ENCODE results near the gene MINAR1. TPM values are rescaled to one million over a fixed set of nuclear protein-coding genes. Genes with fewer than 3 reads are reported as not detected.
"Not testable (repeated sequence)": the region's sequence is repeated elsewhere in the genome, so short reads cannot be mapped to it uniquely, and the experiment has no call there.

The MINAR1 gene
- total RNA-seq, 2 experiments from 2014 or later: 0.11 to 0.14 TPM

DNA sequence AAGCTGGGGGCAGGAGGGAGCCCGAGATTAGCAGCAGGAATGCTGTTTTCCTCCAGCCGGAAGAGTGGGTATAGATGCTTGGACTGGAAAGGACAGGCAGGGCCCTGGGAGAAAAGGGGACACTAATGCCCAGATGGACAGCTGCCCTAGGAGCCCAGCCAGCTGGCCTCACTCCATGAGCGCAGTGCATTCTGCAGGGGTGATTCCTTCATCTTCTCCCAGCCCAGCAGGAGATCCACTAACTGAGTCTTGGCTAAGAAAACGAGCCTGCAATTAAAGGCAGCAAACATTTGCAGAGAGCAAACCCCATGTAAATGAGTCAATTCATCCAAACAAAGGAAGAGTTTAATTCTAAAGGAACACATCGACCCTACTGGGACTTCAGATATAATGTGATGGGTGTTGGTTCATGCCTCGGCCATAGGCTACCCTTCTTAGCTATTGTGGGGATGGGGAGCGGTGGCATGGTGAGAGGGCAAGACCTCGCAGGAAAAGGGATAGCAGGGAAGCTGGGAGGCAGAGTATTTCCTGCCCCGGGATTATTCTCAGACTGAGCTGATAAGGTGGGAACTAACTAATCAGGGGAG lies 13.3 kb upstream of the MINAR1 start:
- intact Hi-C loops (cut with DNase I, micrococcal nuclease): no loop called here
- TF ChIP-seq, protein P1, sequence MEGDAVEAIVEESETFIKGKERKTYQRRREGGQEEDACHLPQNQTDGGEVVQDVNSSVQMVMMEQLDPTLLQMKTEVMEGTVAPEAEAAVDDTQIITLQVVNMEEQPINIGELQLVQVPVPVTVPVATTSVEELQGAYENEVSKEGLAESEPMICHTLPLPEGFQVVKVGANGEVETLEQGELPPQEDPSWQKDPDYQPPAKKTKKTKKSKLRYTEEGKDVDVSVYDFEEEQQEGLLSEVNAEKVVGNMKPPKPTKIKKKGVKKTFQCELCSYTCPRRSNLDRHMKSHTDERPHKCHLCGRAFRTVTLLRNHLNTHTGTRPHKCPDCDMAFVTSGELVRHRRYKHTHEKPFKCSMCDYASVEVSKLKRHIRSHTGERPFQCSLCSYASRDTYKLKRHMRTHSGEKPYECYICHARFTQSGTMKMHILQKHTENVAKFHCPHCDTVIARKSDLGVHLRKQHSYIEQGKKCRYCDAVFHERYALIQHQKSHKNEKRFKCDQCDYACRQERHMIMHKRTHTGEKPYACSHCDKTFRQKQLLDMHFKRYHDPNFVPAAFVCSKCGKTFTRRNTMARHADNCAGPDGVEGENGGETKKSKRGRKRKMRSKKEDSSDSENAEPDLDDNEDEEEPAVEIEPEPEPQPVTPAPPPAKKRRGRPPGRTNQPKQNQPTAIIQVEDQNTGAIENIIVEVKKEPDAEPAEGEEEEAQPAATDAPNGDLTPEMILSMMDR (IDR thresholded peaks at IDR 0.05): no peak
- Mint-ChIP-seq H3K27ac (no peak overlapping the region), H3K4me3 (no peak overlapping the region), H3K9me3 (no peaks in the 10 kb centered on the region), H3K4me1 (ENCODE audit: low read depth) (no peaks in the 10 kb centered on the region), H3K36me3 (ENCODE audit: low read depth) (no peaks in the 10 kb centered on the region), H3K27me3 (no peaks in the 10 kb centered on the region)
- no peaks in the 10 kb centered on the region for H3K4me1 ChIP-seq (ENCODE audit: insufficient read depth, low read length)
- H3K4me3 ChIP-seq (ENCODE audit: low read length): no peak overlapping the region
- ChIA-PET CTCF (no interaction called here), POLR2A (no interaction called here)
- DNase-seq: no peak
- H3K9me3 ChIP-seq (ENCODE audit: control insufficient read depth in 1 of 2, insufficient read depth in 1 of 2, low read length in 2 of 2): no peaks in the 10 kb centered on the region
- no peaks in the 10 kb centered on the region for H3K27me3 ChIP-seq (ENCODE audit: control insufficient read depth in 1 of 2, insufficient read depth in 2 of 2, low read length in 2 of 2)
- ATAC-seq (ENCODE audit: poor library complexity): no peak
- no peaks in the 10 kb centered on the region for H3K36me3 ChIP-seq (ENCODE audit: insufficient read depth, low read length)
- no peak overlapping the region for H3K27ac ChIP-seq (ENCODE audit: low read depth in 1 of 2, low read length in 2 of 2)

DNA sequence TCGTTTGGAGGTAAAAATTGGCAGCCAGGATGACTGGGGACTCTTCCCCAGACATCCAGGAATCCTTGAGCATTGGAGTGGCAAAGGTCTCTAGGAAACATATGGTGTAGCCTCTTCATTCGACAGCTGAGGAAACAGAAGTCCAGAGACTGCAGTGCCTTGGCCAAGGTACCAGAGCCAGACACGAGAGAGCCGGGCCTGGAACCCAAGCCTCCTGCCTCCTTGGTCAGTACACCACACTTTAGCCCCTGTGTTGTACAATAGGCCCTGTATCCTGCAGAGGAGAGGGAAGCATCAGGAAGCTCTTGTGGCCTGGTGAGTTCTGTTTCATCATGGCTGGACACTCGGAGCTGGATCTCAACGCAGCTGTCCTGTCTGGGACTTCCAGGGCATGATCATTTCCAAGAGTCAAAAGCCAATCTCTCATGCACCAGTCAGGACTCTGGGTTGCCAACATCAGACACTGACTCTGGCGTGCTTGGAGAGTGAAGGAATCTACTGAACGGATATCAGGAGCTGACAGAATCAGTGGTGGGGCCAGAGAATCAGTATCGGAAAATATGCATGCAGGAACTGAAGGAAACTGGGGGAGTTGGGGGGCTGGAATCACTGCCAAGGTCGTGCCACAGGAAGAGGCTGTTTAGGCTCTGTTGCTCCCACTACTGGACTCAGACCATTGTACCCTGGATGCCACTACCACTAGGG lies 6.4 kb upstream of the MINAR1 start:
- Histone ChIP-seq H3K36me3 (ENCODE audit: insufficient read depth, low read length) (no peaks in the 10 kb centered on the region), H3K27ac (ENCODE audit: low read depth in 1 of 2, low read length in 2 of 2) (no peak overlapping the region), H3K9me3 (ENCODE audit: control insufficient read depth in 1 of 2, insufficient read depth in 1 of 2, low read length in 2 of 2) (peaks cover 0 to 7% of the 10 kb centered on the region in 2 experiments), H3K27me3 (ENCODE audit: control insufficient read depth in 1 of 2, insufficient read depth in 2 of 2, low read length in 2 of 2) (peaks cover 13 to 25% of the 10 kb centered on the region in 2 experiments), H3K4me1 (ENCODE audit: insufficient read depth, low read length) (no peaks in the 10 kb centered on the region), H3K4me3 (ENCODE audit: low read length) (no peak overlapping the region)
- peaks cover 52% of the 10 kb centered on the region for H3K27me3 Mint-ChIP-seq
- ATAC-seq (ENCODE audit: poor library complexity) (no peak), DNase-seq (no peak)
- no peaks in the 10 kb centered on the region for H3K9me3 Mint-ChIP-seq
- H3K4me1 Mint-ChIP-seq (ENCODE audit: low read depth): no peaks in the 10 kb centered on the region
- intact Hi-C loops (cut with DNase I, micrococcal nuclease): no loop called here
- no peak overlapping the region for H3K4me3 Mint-ChIP-seq
- no peak overlapping the region for H3K27ac Mint-ChIP-seq
- no peaks in the 10 kb centered on the region for H3K36me3 Mint-ChIP-seq (ENCODE audit: low read depth)
- CTCF ChIA-PET: no interaction called here
- TF ChIP-seq, protein P1 (IDR thresholded peaks at IDR 0.05): no peak
- POLR2A ChIA-PET: no interaction called here

DNA sequence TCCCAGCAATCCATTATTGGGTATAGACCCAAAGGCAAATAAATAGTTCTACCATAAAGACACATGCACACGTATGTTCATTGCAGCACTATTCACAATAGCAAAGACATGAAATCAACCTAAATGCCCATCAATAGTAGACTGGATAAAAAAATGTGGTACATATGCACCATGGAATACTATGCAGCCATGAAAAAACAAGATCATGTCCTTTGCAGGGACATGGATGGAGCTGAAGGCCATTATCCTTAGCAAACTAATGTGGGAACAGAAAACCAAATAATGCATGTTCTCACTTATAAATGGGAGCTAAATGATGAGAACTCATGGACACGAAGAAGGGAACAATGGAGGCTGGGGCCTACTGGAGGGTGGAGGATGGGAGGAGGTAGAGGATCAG lies 5.2 kb upstream of the MINAR1 start:
- intact Hi-C loops (cut with DNase I, micrococcal nuclease); ATAC-seq (ENCODE audit: poor library complexity); CTCF ChIA-PET; POLR2A ChIA-PET; DNase-seq; H3K9me3 Mint-ChIP-seq; H3K36me3 Mint-ChIP-seq (ENCODE audit: low read depth); H3K27ac Mint-ChIP-seq; H3K36me3 ChIP-seq (ENCODE audit: insufficient read depth, low read length); H3K4me3 Mint-ChIP-seq; H3K4me1 ChIP-seq (ENCODE audit: insufficient read depth, low read length); H3K4me3 ChIP-seq (ENCODE audit: low read length); H3K27ac ChIP-seq (ENCODE audit: low read depth in 1 of 2, low read length in 2 of 2); H3K9me3 ChIP-seq (ENCODE audit: control insufficient read depth in 1 of 2, insufficient read depth in 1 of 2, low read length in 2 of 2); H3K4me1 Mint-ChIP-seq (ENCODE audit: low read depth): not testable (repeated sequence)
- H3K27me3 Mint-ChIP-seq: peaks cover 58% of the 10 kb centered on the region
- H3K27me3 ChIP-seq (ENCODE audit: control insufficient read depth in 1 of 2, insufficient read depth in 2 of 2, low read length in 2 of 2): peaks cover 22 to 36% of the 10 kb centered on the region in 2 experiments
